ENCODE results near the gene MED28. TPM values are rescaled to one million over a fixed set of nuclear protein-coding genes. Genes with fewer than 3 reads are reported as not detected.

Gene MED28
- total RNA-seq, 2 experiments from 2014 or later, result 53.7 to 53.8 TPM

Other genes starting within 250 kb of the MED28 start
- 10 to 100 TPM; 26.8 TPM for gene QDPR, start 102.6 kb upstream of the MED28 start, total RNA-seq
- gene CLRN2, start 99.5 kb upstream of the MED28 start, total RNA-seq, result not detected
- gene LAP3, start 37.4 kb upstream of the MED28 start, total RNA-seq, result 100 to 1,000 TPM; 142 to 149 TPM
- gene FAM184B, start 167.0 kb downstream of the MED28 start, total RNA-seq, result not detected
- gene DCAF16, start 196.1 kb downstream of the MED28 start, total RNA-seq, result 10 to 100 TPM; 50.9 to 53.6 TPM
- 100 to 1,000 TPM in 1 of 2 experiments, 10 to 100 TPM in 1; 93.8 to 102 TPM for gene NCAPG, start 196.3 kb downstream of the MED28 start, total RNA-seq